Posterior vena cava (tissue), 2 donors: ENCODE results near the gene ATP2B2. TPM values are rescaled to one million over a fixed set of nuclear protein-coding genes. Genes with fewer than 3 reads are reported as not detected.
"Not testable (repeated sequence)": the region's sequence is repeated elsewhere in the genome, so short reads cannot be mapped to it uniquely, and the experiment has no call there.

ENCODE experiments used
- DNase-seq: peaks from one replicate; pipeline ENCODE4 v3.0.0-alpha.2; 2020; ENCODE audit warnings: low spot score
- intact Hi-C, 2 donors: fragments of 100-400 bp; cut with DNase I; formaldehyde crosslinking; loops; one replicate each; pipeline versions ENCODE4 v1.14.1 to v1.14.2; 2022 to 2023
- total RNA-seq, 2 donors: library from RNA; stranded (reverse); fragmentation: NEBNext Ultra II Directional; extraction: Animal tissue kit (Norgen Biotek cat#: 25700); gene quantifications; one replicate each; pipeline ENCODE4 v1.2.1, GENCODE V29; 2021
- donor health status: DM: yes; HTN: yes; CAD: no.
- donor health status: DM: yes; HTN: yes; CAD: no.

Gene ATP2B2
- total RNA-seq, 2 donors from 2014 or later = 0.29 to 0.42 TPM

DNA sequence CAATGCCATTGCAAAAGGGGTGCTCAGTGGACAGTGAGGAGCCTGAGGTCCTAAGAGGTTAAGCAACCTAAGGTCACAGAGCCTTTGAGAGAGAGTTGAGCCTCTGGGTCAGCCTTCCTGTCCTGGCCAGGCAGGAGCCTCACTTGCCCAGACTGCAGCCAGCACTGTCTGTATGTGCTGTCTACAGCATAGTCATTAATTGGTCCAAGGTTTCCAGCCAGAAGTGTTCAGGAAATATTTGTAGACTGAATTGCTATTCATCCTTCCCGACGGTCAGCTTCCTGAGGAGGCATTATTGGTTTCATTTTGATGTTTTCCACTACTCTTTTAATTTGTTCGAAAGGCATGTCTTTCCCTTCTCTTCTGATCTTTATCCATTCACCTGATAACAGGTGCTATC lies 192.5 kb downstream of the ATP2B2 start:
- intact Hi-C loops = no loop called here
- no peak for DNase-seq

DNA sequence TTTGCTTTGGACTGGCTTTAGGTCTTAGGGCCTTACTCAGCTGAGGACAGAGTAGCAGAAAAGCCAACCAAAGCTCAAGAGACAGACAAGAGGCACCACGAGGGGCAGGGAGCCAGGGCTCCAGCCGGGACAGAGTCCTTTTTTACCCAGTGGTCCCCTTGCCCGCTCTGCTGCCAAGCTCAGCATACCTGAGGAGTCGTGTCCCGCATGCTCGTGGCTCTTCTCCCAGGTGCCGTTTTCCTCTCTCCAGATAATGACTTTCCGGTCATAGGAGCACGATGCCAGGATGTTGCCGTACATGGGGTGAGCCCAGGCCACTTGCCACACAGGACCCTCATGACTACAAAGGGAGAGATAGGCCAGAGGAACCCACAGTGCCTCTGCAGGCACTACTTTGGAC lies 193.0 kb downstream of the ATP2B2 start:
- intact Hi-C loops = no loop called here
- DNase-seq = no peak

DNA sequence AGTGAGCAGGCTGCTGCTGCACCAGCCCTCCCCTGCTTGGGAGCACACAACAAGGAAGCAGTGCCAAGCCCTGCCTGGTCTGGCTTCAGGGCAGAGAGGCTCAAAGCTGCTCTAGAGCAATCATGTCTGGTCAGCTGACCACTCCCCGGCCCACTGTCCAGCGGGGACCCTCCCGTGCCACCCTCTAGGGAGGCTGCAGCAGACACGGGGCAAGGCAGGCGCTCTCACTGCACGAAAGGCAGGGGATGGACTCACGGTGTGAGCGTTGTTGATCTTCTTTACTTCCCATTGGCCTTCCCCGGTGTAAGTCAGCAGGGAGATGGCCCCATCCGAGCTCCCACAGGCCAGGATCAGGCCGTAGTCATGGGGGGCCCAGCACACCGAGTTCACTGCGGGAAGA lies 193.7 kb downstream of the ATP2B2 start:
- no peak for DNase-seq
- intact Hi-C loops = no loop called here

DNA sequence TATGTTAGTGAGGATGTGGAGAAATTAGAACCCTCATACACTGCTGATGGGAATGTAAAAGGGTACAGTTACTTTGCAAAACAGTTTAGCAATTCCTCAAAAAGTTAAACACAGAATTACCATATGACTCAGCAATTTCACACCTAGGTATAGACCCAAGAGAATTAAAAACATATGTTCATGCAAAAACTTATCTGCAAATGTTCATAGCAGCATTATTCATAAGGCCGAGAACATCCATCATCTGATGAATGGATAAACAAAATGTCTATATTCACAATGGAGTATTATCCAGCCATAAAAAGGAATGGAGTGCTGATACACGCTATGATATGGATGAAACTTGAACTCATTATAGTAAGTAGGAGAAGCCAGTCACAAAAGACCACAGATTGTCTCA lies 194.8 kb downstream of the ATP2B2 start:
- intact Hi-C loops = no loop called here
- DNase-seq = no peak

DNA sequence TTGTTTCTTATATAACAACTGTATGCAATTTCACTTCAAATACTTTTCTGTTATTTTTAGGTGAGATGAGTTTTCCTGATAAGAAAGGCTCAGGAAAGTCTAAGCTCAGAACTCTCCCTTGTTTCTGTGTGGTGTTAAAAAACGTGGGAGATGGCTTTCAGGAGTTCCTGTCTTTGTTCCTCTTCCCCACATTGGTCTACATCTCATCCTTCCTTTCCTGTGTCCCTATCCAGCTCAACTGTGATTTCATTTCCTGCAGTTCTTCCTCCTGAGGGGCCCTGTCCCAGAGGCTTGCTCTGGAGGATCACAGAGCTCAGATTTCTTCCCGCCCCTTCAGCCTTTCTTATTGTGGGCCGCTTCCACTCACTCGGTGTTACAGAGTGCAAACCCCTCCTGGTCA lies 195.7 kb downstream of the ATP2B2 start:
- intact Hi-C loops = no loop called here
- DNase-seq = no peak

DNA sequence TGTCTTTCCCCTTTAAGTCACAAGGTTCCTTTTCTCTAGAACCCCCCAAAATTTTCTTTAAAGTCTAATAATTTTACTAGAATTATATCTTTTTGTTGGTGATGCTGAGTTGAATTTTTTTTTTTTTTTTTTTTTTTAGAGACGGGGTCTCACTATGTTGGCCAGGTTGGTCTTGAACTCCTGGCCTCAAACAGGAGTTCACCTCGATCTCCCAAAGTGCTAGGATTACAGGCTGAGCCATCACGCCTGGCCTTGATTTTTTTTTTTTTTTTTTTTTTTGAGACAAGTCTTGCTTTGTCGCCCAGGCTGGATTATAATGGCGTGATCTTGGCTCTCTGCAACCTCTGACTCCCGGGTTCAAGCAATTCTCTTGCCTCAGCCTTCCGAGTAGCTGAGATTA lies 196.7 kb downstream of the ATP2B2 start:
- DNase-seq = no peak
- intact Hi-C loops = no loop called here

DNA sequence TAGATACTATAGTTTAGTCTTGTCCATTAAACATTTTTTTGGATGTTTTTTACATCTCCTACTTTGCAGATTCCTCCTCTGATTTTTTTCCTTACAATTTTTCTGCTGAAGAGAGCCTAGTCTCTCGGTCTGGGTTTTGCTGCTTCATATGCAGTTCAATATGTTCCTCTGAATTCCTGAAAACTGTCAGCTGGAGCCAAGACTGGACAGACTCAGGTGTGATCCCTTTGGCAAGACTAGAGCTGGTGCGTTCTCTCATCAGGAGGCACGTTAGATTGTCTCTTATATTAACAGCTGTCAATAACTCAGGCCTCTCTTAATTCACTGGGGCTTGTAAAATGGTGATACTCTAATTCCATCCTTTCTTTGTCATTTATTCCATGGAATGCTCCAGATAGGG lies 199.2 kb downstream of the ATP2B2 start:
- intact Hi-C loops = no loop called here
- DNase-seq = no peak

DNA sequence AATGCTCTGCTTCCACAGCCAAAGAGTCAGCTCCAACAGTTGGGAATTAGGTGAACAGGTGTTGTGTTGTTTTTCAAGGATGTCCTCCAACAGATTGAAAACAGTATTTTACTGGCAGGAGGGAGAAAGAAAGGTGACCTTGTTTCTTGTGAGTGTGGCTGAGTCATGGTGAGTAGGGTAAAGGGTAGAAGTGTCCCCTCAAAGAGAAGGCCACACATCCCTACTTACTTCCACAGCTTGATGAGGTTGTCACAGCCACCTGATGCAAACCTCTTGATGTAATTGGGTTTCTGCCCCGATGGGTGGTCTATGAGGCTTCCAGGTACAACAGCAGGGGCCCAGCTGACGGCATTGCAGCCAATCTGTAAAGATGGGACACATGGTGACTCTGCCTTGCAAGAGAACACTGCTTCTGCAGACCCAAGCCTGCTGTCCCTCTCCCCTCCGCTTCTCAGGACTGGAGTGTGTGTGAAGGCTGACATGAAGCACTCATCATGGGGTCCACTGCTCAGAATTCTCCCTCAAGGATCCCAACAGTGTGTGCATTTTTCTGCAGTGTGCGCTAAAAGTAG lies 200.0 kb downstream of the ATP2B2 start:
- no peak for DNase-seq
- intact Hi-C loops = no loop called here

DNA sequence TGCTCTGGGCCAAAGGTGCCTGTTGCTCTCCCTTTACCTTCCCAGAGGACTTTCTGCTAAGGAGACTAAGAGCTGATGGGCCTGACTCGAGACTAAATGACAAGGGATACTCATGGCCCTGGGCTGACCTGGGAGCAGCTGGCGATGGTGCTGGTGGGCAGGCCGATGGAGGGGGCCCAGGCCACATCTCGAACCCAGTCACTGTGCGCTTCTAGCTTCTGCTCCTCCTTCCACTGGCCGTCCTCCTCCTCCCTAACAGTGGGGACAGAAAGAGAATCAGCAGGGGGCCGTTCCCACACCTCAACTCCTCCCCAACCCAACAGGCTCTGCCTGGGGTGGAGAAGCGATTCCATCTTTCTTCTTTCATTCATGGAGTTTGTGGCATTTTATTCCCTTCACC lies 200.5 kb downstream of the ATP2B2 start:
- DNase-seq = no peak
- intact Hi-C loops = no loop called here

DNA sequence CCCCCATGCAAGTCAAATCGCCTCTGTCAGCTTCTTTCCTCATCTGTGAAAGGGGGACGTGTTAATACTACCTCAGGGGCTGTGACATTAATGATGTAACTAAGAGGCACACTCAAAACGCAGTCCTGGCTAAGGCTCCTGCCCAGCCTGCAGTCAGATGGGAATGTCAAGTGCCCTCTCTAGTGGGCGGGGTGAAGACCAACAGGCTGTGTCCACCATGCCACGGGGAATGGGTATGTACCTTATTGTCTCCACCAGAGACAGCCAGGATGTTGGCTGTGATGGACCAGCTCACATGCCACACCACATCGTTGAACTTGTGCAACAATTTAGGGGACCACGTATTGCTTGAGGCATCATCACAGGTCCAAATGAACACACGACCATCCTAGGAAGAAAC lies 201.6 kb downstream of the ATP2B2 start:
- intact Hi-C loops = no loop called here

DNA sequence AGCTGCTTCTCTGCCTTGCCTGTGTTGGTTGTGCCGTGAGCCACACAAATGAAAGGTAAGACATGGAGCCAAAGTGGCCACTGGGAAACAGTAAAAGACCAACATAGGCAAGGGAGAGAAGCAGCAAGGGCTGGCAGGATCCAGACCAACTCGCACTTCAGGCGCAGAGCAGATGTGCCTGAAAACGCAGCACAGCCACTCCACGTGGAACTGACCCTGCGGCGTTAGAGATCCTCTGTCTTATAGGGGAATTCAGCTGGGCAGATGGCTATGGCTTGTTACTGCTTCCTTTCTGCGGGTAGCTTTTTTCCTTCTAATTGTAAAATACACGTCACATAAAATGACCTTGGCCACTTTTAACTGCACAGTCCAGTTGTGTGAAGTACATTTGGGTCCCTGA lies 202.3 kb downstream of the ATP2B2 start:
- intact Hi-C loops = no loop called here
- no peak for DNase-seq

More for the DNA sequence above, 201.6 kb downstream of the ATP2B2 start:
- no peak for DNase-seq

DNA sequence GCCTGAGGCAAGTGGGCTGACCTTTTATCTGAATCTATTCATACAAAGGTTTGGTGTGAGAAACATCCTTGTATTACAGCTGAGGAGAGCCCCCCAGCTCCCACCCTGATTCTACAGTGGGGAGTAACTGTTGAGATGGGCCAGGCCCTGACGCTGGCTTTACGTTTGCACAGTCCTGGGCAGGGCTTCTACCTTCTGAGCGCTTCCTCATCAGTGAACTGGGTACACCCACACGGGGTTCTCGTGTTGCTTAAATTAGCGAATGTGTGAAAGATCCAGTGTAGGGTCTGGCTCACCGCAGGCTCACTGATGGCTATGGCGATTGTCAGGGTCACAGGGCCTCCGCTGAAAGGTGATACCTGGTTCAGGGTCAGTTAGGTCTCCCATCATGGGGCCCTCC lies 205.3 kb downstream of the ATP2B2 start:
- no peak for DNase-seq

DNA sequence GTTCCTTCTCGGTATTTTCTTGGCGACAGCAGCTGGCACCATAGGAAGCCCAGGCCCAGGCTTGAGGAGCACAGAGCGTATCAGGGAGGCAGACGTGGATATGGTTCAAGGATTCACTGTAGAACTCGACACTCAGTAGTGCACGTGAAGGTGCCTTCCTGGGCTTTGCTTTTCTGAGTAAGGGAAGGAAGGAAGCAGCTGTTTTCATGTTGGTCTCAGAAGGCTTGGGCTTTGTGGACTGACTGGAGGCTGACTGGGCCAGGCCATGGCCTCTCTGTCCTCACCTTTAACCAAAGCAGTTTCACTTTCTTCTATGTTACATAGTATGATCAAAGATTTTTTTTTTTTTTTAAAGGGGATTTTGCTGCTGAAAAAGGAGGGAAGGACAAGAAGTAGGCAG lies 205.7 kb downstream of the ATP2B2 start:
- no peak for DNase-seq

More for the DNA sequence above, 205.3 kb downstream of the ATP2B2 start:
- intact Hi-C loops = no loop called here

DNA sequence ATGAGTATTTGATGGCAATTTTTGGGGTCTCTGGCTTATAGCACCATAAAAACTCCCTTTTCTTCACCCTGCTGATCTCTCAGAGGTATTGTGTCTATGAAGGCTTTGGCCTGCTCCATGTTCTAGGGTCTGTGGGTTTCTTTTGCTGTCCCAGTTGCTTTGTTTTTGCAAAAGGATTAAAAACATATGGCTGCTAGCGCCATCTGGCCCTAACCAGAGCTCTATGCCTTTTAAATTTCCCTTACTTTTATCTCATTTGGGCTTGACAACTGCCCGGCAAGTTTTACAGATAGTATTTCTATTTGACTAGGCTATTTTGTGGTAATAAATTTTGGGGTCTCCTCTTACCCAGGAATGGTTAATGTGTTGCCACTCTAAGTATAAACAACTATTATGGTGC lies 206.2 kb downstream of the ATP2B2 start:
- DNase-seq = no peak
- intact Hi-C loops = no loop called here

More for the DNA sequence above, 205.7 kb downstream of the ATP2B2 start:
- intact Hi-C loops = no loop called here

DNA sequence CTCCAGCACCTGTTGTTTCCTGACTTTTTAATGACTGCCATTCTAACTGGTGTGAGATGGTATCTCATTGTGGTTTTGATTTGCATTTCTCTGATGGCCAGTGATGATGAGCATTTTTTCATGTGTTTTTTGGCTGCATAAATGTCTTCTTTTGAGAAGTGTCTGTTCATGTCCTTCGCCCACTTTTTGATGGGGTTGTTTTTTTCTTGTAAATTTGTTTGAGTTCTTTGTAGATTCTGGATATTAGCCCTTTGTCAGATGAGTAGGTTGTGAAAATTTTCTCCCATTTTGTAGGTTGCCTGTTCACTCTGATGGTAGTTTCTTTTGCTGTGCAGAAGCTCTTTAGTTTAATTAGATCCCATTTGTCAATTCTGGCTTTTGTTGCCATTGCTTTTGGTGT lies 207.3 kb downstream of the ATP2B2 start:
- intact Hi-C loops = not testable (repeated sequence)

DNA sequence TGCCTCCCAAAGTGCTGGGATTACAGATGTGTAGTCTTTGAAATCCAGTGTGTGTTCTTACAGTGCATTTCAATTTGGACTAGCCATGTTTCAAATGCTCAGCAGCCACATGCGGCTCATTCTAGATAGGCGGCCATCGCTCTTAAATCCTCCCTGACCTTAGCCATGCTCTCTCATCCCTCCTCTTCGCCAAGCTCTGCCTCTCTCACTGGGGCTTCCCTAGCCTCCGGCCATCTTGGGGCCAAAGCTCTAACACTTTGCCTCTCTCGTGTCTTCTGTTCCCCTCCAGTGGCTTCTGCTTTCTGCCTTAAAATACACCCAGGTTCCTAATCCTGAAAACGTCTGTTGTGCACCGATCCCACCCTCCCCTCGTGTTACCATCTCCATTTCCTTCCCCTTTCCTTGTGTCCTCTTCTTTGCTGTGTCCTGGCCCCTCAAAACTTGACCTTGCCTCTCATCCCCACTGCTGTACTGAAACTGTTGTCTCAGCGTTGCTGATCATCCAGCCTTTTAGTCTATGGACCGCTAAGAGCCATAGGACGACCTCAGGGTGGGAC lies 211.3 kb downstream of the ATP2B2 start:
- intact Hi-C loops = no loop called here
- DNase-seq = no peak

More for the DNA sequence above, 207.3 kb downstream of the ATP2B2 start:
- DNase-seq = not testable (repeated sequence)

DNA sequence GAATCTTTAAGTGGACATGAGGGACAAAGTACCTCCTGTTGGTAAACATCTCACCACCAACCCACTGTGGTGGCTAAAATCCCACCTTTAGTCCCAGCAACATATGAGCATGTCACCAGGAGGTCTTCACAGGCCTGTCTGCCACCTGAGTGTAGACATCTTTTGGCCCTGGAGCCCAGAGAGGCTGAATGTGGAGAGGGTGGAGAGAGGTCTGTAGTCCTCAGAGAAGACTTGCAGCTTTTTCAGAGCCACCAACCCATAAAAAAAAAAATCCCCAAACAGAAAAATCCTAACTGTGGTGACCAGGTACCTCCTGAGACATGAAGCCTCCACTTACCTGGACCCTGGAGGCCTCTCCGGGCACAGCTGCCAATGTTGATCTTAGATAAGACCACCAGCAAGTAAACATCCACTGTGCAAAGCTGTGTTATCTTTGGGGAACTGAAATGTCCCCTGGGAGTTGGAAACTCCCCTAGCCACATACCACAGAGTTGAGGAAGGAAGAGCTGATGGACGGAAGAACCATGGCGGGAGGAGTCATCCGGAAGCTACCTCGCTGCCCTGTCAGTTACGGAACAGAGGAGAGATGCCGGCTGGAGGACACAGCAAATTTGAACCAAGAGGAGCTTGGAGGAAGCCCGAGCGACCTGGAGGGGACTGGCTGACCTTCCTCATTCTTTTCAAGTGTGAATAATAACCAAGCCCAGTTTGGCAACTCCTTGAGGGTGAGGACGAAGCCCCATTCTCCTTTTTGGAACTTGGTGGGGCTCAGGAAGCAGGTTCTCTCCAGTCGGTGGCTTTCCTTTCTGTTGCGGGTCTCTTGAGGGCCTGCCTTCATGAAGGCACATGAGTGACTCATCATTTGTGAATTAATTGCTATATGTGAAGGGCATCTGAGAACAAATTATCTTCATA lies 212.6 kb downstream of the ATP2B2 start, which contains the start of gene GHRL:
GHRL (minus strand) TSS at position 443 of the 915 bp plus-strand sequence. CDS start 2,767 bp downstream, outside the sequence.
- intact Hi-C loops = no loop called here
- DNase-seq = no peak

DNA sequence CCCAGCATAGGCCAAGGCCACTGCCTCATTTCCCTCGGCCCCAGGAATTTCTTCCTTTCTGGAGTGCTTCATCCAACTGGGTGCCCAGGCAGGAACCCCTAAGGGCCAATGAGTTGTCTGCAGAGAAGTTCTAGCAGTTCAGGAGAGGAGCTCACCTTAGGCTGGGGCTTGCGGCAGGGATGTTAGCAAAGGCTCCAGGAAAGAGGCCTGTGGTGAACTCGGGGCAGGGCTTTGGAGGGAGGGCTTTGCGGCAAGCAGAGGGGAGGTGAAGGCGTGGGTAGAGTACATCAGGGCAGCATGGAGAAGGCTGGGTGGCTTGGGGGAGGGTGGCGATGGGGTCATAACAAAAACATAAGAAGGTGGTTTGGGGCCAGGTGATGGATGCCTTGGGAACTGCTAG lies 213.7 kb downstream of the ATP2B2 start:
- no peak for DNase-seq
- intact Hi-C loops = no loop called here

DNA sequence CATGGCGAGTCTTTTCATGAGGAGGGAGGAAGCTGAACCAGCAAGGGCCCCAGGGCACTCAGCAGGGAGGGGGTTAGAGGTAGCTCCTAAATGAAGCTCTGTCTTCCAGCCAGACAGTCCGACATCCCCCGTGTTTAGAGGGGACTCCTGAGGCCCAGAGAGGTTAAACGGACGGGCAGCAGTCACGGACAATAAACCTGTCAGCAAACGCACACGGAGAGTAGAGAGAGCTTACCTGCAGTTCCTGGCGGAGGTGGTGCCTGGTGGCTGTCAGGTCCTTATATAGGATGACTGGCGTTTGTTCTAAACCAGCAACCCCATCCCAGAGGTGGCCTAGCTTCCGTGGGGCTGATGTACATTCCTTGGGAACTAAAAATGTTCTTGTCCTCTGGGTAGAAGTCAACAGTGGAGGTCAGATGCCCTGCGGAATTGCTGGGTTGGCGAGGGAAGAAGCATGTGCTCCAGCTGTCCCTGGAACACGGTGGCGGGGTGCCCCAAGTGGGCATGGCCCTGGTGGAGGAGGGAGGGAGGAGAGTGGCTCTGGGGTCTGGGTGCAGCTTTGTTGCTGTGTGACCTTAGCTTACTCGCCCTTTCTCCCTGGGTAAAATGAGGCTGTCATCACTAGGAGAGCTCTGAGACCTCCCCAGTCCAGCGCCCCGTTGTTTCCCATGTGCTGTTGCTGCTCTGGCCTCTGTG lies 214.8 kb downstream of the ATP2B2 start:
- DNase-seq = no peak
- intact Hi-C loops = no loop called here

DNA sequence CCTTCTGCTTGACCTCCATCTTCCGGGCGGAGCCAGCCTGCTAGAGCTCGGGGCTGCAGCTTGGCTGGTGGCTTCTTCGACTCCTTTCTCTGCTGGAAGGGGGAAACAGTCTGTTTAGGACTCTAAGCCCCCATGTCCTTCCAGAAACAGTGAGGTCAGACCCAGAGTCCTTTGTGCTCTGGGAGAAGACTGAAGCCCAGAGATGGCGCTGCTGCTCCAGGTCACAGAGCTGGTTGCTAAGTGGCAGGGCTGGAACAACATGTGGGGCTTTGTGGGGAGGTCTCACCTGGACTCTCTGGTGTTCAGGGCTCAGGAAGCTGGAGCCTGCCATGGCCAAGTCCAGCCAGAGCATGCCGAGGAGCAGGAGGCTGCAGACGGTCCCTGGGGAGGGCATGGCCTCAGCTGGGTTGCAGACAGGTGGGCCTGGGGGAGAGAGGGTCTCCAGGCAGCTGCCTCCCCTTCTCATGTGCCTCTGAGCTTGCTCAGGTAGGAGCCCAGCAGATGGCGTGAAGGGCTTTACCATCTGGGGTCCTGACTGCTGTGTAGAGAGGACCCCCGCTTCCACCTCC lies 215.5 kb downstream of the ATP2B2 start:
- intact Hi-C loops = no loop called here
- no peak for DNase-seq
